HepG2 (cell line): Measurements from ENCODE around the gene POLH. TPM values are rescaled to one million over a fixed set of nuclear protein-coding genes. Genes with fewer than 3 reads are reported as not detected.
A peak's percentile ranks its signal among the peaks of the same experiment; 100 is the strongest.

ENCODE experiments used
- GATA4 ChIP-seq: sonication (generic); IDR thresholded peaks from 2 replicates; pipeline ENCODE4 v1.6.1; 2016; ENCODE audit warnings: antibody characterized with exemption, low read depth, borderline replicate concordance
- GATAD1 ChIP-seq: IDR thresholded peaks from 2 replicates; pipeline ENCODE4 v1.6.1; 2016; ENCODE audit warnings: missing genetic modification reagents, missing compliant biosample characterization
- HNF1A ChIP-seq, 2 experiments: sonication (generic) in 1 of 2; formaldehyde crosslinking in 1 of 2; IDR thresholded peaks; 2 replicates each; pipeline versions ENCODE4 v1.4.0 to v1.6.1; 2016 to 2020; ENCODE audit warnings: borderline replicate concordance in 1 of 2, low read depth in 1 of 2, mild to moderate bottlenecking in 1 of 2, missing genetic modification reagents in 1 of 2
- NR0B2 ChIP-seq: sonication (generic); formaldehyde crosslinking; IDR thresholded peaks from 2 replicates; pipeline ENCODE4 v1.4.0; 2020; ENCODE audit warnings: mild to moderate bottlenecking, missing genetic modification reagents
- POLR2G ChIP-seq: fragments of 200-400 bp; formaldehyde crosslinking; IDR thresholded peaks from 2 replicates; pipeline ENCODE4 v1.6.1; 2018; ENCODE audit warnings: mild to moderate bottlenecking, low read depth, low read length, moderate library complexity
- RARA ChIP-seq: IDR thresholded peaks from 2 replicates; pipeline ENCODE4 v1.6.1; 2016; ENCODE audit warnings: missing genetic modification reagents, missing compliant biosample characterization
- RFX5 ChIP-seq: IDR thresholded peaks from 2 replicates; pipeline ENCODE4 v1.6.1; 2011; ENCODE audit warnings: low read depth, low read length, improper control_type of control experiment
- SOX6 ChIP-seq, 2 experiments: fragments of 450-650 bp in 1 of 2; sonication (generic) in 1 of 2; formaldehyde crosslinking in 1 of 2; IDR thresholded peaks; 2 replicates each; pipeline versions ENCODE4 v1.4.0 to v1.6.1; 2017 to 2020; ENCODE audit warnings: antibody characterized with exemption in 1 of 2, mild to moderate bottlenecking in 1 of 2, missing genetic modification reagents in 1 of 2
- XRCC5 ChIP-seq: fragments of 200-400 bp; formaldehyde crosslinking; optimal IDR thresholded peaks from 2 replicates; pipeline ENCODE3; 2017; ENCODE audit warnings: mild to moderate bottlenecking, low read length
- ZMAT3 ChIP-seq: sonication (generic); formaldehyde crosslinking; conservative IDR thresholded peaks from 2 replicates; pipeline ENCODE4 v1.7.0; 2021; ENCODE audit warnings: missing genetic modification reagents
- ZNF142 ChIP-seq: sonication (generic); formaldehyde crosslinking; IDR thresholded peaks from 2 replicates; pipeline ENCODE4 v1.4.0; 2020; ENCODE audit warnings: missing genetic modification reagents
- ZNF512 ChIP-seq: sonication (generic); formaldehyde crosslinking; IDR thresholded peaks from 2 replicates; pipeline ENCODE4 v1.4.0; 2020; ENCODE audit warnings: mild to moderate bottlenecking, missing genetic modification reagents
- ZNF672 ChIP-seq: sonication (generic); formaldehyde crosslinking; IDR thresholded peaks from 2 replicates; pipeline ENCODE4 v1.8.1; 2022; ENCODE audit warnings: missing genetic modification reagents
- ZNF737 ChIP-seq: sonication (generic); formaldehyde crosslinking; IDR thresholded peaks from 2 replicates; pipeline ENCODE4 v1.5.0; 2020; ENCODE audit warnings: missing genetic modification reagents, mild to moderate bottlenecking, borderline replicate concordance
- ZNF839 ChIP-seq: sonication (generic); formaldehyde crosslinking; IDR thresholded peaks from 2 replicates; pipeline ENCODE4 v1.4.0; 2020; ENCODE audit warnings: missing genetic modification reagents, mild to moderate bottlenecking, borderline replicate concordance
- polyA plus RNA-seq, 8 experiments: library from polyadenylated mRNA; depleted of rRNA in 3 of 8; stranded (reverse) in 7 of 8; unstranded in 1 of 8; fragments of >200 nt; fragmentation: Illumina TruSeq in 4 of 8; extraction: Trizol in 4 of 8; gene quantifications; 2 replicates each; pipeline versions ENCODE4 v1.2.1 to v1.2.3, GENCODE V29; 2011 to 2016; ENCODE audit warnings: low read depth in 4 of 8, missing spikeins in 1 of 8, mixed read lengths in 1 of 8; ENCODE audit not compliant: insufficient read depth in 1 of 8
- total RNA-seq, 5 experiments: library from RNA; depleted of rRNA; stranded (reverse); fragments of >200 nt; fragmentation: Illumina TruSeq; extraction: Trizol; gene quantifications; 2 replicates each; pipeline ENCODE4 v1.2.3, GENCODE V29; 2016; ENCODE audit warnings: low read depth in 1 of 5

Gene POLH
- total and polyA plus RNA-seq, 2 of the 13 experiments (the other 11 are each of a cell fraction or from before 2014, with no cell fraction given) = 11.6 to 25.0 TPM

GRCh38 chr6:43635387-43636307 is 59.7 kb downstream of the POLH start, which contains the start of gene MAD2L1BP (continued):
- no peak for TF ChIP-seq ZNF142 (CRISPR knock-in tag)
- TF ChIP-seq SOX6 (IDR thresholded peaks at IDR 0.05) = no peak
- peak; percentile 53 for TF ChIP-seq SOX6 (CRISPR knock-in tag; IDR thresholded peaks at IDR 0.05)
- TF ChIP-seq RARA (CRISPR knock-in tag) = peak; percentile 48
- peak; percentile 83; the same call in 1 of the 2 replicates for TF ChIP-seq GATA4
- no peak for TF ChIP-seq RFX5
- 0 out of 2 replicates have a peak, but pooled peaks have one; percentile 58 for TF ChIP-seq ZNF512 (CRISPR knock-in tag)
- TF ChIP-seq ZNF737 = peak; percentile 62; the same call in 1 of the 2 replicates
- 0 out of 2 replicates have a peak, but pooled peaks have one; percentile 15 for TF ChIP-seq HNF1A (IDR thresholded peaks at IDR 0.05; ENCODE audit: low read depth)
- TF ChIP-seq HNF1A (CRISPR knock-in tag; IDR thresholded peaks at IDR 0.05; ENCODE audit: borderline replicate concordance) = peak; percentile 34; the same call in 1 of the 2 replicates
- TF ChIP-seq POLR2G = peak; percentile 100
- 0 out of 2 replicates have a peak, but pooled peaks have one; percentile 70 for TF ChIP-seq ZNF839 (CRISPR knock-in tag)
- no peak for TF ChIP-seq ZMAT3 (CRISPR knock-in tag)
- TF ChIP-seq GATAD1 = peak; percentile 91
- TF ChIP-seq XRCC5 = peak; percentile 94
- TF ChIP-seq NR0B2 (CRISPR knock-in tag) = peak; percentile 78
- no peak for TF ChIP-seq ZNF672 (CRISPR knock-in tag)
